NCI-H187 treated with DMSO at 0.1 percent for 48 hours (cell line): Measurements from ENCODE around the gene SH2B2.
A peak's percentile ranks its signal among the peaks of the same experiment; 100 is the strongest.
"Not testable (repeated sequence)": the region's sequence is repeated elsewhere in the genome, so short reads cannot be mapped to it uniquely, and the experiment has no call there.

ENCODE experiments used
- DNase-seq: peaks from one replicate; lab custom pipeline; 2025; lab: John Stamatoyannopoulos, UW

The SH2B2 gene

GRCh38 chr7:102337002-102337401, 50.3 kb downstream of the SH2B2 start:
- DNase-seq: not testable (repeated sequence)

- DNase-seq: not testable (repeated sequence)
Measured at GRCh38 chr7:102337420-102337819, 50.8 kb downstream of the SH2B2 start.

GRCh38 chr7:102340599-102341368, 54.1 kb downstream of the SH2B2 start:
- not testable (repeated sequence) for DNase-seq

GRCh38 chr7:102346983-102347382, 60.3 kb downstream of the SH2B2 start:
- not testable (repeated sequence) for DNase-seq

GRCh38 chr7:102356344-102356743, 69.7 kb downstream of the SH2B2 start, which contains the start of gene SPDYE6:
SPDYE6 (minus strand) TSS chr7:102356444; CDS start chr7:102356023, 421 bp downstream.
- not testable (repeated sequence) for DNase-seq

- peak; percentile 97 for DNase-seq
Measured at GRCh38 chr7:102363549-102364393, 77.1 kb downstream of the SH2B2 start.

- not testable (repeated sequence) for DNase-seq
Measured at GRCh38 chr7:102364394-102364886, 77.8 kb downstream of the SH2B2 start.

- DNase-seq: not testable (repeated sequence)
Measured at GRCh38 chr7:102365390-102365789, 78.7 kb downstream of the SH2B2 start.

- not testable (repeated sequence) for DNase-seq
Measured at GRCh38 chr7:102370038-102370437, 83.4 kb downstream of the SH2B2 start.
